Calu3 (cell line): ENCODE measurements around the gene NCAPH2. TPM values are rescaled to one million over a fixed set of nuclear protein-coding genes. Genes with fewer than 3 reads are reported as not detected.

Experiments
- BruUV-seq: library from RNA; stranded (reverse); fragments of 400-500 nt; replicated peaks from 2 replicates; lab custom pipeline; 2021; lab: Mats Ljungman, UMichigan
- CTCF ChIA-PET: fragments of 300-600 bp; sonication (Branson Sonifier 250); formaldehyde crosslinking; loops from one replicate; lab custom pipeline; 2022; ENCODE audit warnings: antibody characterized with exemption; lab: Charles Lee
- DNase-seq: peaks from one replicate; pipeline ENCODE4 v3.0.0; 2022
- H3K27ac Mint-ChIP-seq: one replicate; pipeline ENCODE4 v1.8.0; 2022; ENCODE audit warnings: mixed read lengths; ENCODE audit not compliant: unreplicated experiment
- H3K27me3 Mint-ChIP-seq: one replicate; pipeline ENCODE4 v1.8.0; 2022; ENCODE audit warnings: mixed read lengths; ENCODE audit not compliant: unreplicated experiment
- H3K36me3 Mint-ChIP-seq: one replicate; pipeline ENCODE4 v1.8.0; 2022; ENCODE audit warnings: mild to moderate bottlenecking, moderate library complexity, mixed read lengths; ENCODE audit not compliant: insufficient read depth, unreplicated experiment
- H3K4me1 Mint-ChIP-seq: one replicate; pipeline ENCODE4 v1.8.0; 2022; ENCODE audit warnings: mild to moderate bottlenecking, low read depth, mixed read lengths; ENCODE audit not compliant: unreplicated experiment
- H3K4me3 Mint-ChIP-seq: one replicate; pipeline ENCODE4 v1.8.0; 2022; ENCODE audit warnings: mild to moderate bottlenecking, low read depth, moderate library complexity, mixed read lengths; ENCODE audit not compliant: unreplicated experiment
- H3K9me3 Mint-ChIP-seq: one replicate; pipeline ENCODE4 v1.8.0; 2022; ENCODE audit warnings: low read depth, mixed read lengths; ENCODE audit not compliant: unreplicated experiment
- CTCF ChIP-seq: fragments of 200-600 bp; IDR thresholded peaks from one replicate; pipeline ENCODE4 v1.8.0; 2022; ENCODE audit warnings: antibody characterized with exemption; ENCODE audit not compliant: unreplicated experiment
- intact Hi-C: fragments of 100-400 bp; cut with micrococcal nuclease; formaldehyde crosslinking; loops from one replicate; pipeline ENCODE4 v1.10.0; 2022; ENCODE audit not compliant: unreplicated experiment
- total RNA-seq: library from RNA; stranded (reverse); gene quantifications from 2 replicates; pipeline ENCODE4 v1.2.3, GENCODE V29; 2022

NCAPH2 gene
- total RNA-seq, 1 experiment from 2014 or later: 92.0 TPM

DNA sequence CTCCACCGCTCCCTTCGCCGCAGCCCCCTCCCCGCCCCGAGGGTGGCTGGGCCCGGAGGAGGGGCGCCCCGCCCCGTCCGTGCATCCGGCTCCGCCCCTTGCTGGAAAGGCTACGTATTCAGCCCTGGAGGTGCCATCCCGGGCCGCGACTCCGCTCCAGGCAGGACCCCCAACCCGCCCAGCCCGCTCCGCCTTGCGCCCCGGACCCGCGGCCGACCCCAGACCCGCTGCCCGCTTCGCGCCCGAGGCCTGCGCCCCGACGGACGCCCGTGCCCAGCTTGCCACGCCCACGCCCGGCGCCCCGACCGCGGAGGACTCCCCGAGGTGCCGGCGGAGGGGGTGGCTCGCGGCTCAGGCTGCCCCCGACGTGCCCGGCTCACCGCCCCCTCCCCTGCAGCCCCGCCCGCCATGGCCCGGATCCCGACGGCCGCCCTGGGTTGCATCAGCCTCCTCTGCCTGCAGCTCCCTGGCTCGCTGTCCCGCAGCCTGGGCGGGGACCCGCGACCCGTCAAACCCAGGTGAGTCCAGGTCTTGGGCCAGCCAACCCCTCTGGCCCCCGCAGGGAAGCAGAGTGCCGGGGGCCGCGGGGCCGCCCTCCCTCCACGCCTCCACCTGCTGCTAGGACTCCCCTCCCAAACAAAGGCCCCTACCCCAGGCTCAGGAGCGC lies 26.5 kb upstream of the NCAPH2 start, which contains the start of gene ADM2:
TSS of gene ADM2 (plus strand) at position 104 of the 667 bp plus-strand sequence. CDS start at position 409, 305 bp downstream.
- peaks cover 57% of the 10 kb centered on the region for H3K36me3 Mint-ChIP-seq
- no peaks in the 10 kb centered on the region for H3K9me3 Mint-ChIP-seq
- TF ChIP-seq CTCF: no peak
- peak; percentile 72 for DNase-seq
- BruUV-seq: no TSS peak
- intact Hi-C loops: no loop called here
- H3K4me1 Mint-ChIP-seq: peaks cover 30% of the 10 kb centered on the region
- CTCF ChIA-PET: interaction anchor here (0.6 kb wide), 1 partner anchor 98 kb away, joined by 4 read pairs; no protein-coding TSS in a partner anchor
- peak within 1 kb of the TSS; percentile 80 for H3K27ac Mint-ChIP-seq
- peak within 1 kb of the TSS; percentile 82 for H3K4me3 Mint-ChIP-seq
- H3K27me3 Mint-ChIP-seq: peaks cover 15% of the 10 kb centered on the region

GRCh38 chr22:50482107-50483074 lies 25.6 kb upstream of the NCAPH2 start:
- no peaks in the 10 kb centered on the region for H3K9me3 Mint-ChIP-seq
- CTCF ChIA-PET: interaction anchor here (0.6 to 0.7 kb wide), 2 partner anchors 54 to 83 kb away, joined by 3 read pairs; no protein-coding TSS in a partner anchor
- H3K4me1 Mint-ChIP-seq: peaks cover 38% of the 10 kb centered on the region
- H3K27ac Mint-ChIP-seq: peak overlapping the region; percentile 80
- peaks cover 15% of the 10 kb centered on the region for H3K27me3 Mint-ChIP-seq
- no TSS peak for BruUV-seq
- no peak for DNase-seq
- intact Hi-C loops: no loop called here
- H3K36me3 Mint-ChIP-seq: peaks cover 62% of the 10 kb centered on the region
- TF ChIP-seq CTCF: no peak
- peak overlapping the region; percentile 82 for H3K4me3 Mint-ChIP-seq

DNA sequence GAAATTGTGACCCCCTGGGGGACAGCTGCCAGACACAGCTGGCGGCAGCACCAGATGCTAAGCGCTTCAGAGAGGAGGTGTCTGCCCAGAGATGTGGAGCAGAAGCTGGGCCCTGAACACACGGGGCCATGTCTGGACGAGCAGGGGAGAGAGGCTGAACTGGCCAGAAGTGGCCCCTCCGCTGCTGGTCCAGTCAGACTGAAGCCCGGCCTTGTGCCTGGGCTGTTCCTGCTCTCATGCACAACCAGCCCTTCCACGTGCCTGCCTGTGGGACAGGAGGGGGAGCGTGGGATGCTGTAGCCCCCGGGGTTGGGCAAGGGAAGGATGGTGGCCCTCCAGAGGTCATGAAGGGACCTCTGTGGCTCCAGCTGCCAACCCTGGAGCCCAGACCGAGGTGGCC lies 24.9 kb upstream of the NCAPH2 start:
- CTCF ChIA-PET: interaction anchor here (0.7 kb wide), 1 partner anchor 53 kb away, joined by 3 read pairs; no protein-coding TSS in a partner anchor
- no peak for DNase-seq
- peaks cover 15% of the 10 kb centered on the region for H3K27me3 Mint-ChIP-seq

More for the DNA sequence above, 24.9 kb upstream of the NCAPH2 start:
- no peak for TF ChIP-seq CTCF
- Mint-ChIP-seq H3K4me3 (peak overlapping the region; percentile 82), H3K4me1 (peaks cover 38% of the 10 kb centered on the region), H3K36me3 (peaks cover 62% of the 10 kb centered on the region), H3K9me3 (no peaks in the 10 kb centered on the region), H3K27ac (no peak overlapping the region)
- intact Hi-C loops: no loop called here
- BruUV-seq: no TSS peak
